Skin of body (tissue), 2 donors: ENCODE measurements around the gene ADIPOR2. TPM values are rescaled to one million over a fixed set of nuclear protein-coding genes. Genes with fewer than 3 reads are reported as not detected.

ENCODE experiments used
- DNase-seq: peaks from one replicate; lab custom pipeline; 2025; lab: John Stamatoyannopoulos, UW
- total RNA-seq: library from RNA; depleted of rRNA; stranded (reverse); fragments of >200 nt; gene quantifications from one replicate; pipeline ENCODE4 v1.2.3, GENCODE V29; 2014

The ADIPOR2 gene
- total RNA-seq, 1 donor from 2014 or later = 68.0 TPM

DNA sequence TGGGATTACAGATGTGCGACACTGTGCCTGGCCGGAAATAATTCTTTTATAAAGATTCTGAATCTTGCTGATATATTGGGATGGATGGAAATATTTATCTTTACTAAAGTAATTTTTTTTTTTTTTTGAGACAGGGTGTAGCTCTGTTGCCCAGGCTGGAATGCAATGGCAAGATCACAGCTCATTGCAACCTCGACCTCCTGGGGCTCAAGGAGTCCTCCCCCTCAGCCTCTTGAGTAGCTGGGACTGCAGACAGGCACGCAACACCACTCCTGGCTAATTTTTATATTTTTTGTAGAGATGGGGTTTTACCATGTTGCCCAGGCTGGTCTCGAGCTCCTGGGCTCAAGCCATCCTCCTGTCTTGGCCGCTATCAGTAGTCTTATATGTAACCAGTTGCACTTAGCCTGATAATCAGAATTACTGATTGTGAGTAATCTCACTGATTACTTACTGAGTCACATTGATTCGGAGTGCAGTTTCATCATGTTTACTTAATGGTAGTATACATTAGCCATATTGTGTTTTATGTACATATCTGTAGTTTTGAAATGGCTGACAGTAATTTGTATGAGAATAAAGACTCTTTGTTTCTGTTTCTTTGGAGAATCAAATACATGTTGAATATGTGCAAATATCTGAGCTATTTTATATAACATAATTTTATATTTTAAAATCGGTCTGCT is 79.1 kb downstream of the ADIPOR2 start:
- DNase-seq = no peak

GRCh38 chr12:1773937-1774655 is 83.2 kb downstream of the ADIPOR2 start:
- no peak for DNase-seq

DNA sequence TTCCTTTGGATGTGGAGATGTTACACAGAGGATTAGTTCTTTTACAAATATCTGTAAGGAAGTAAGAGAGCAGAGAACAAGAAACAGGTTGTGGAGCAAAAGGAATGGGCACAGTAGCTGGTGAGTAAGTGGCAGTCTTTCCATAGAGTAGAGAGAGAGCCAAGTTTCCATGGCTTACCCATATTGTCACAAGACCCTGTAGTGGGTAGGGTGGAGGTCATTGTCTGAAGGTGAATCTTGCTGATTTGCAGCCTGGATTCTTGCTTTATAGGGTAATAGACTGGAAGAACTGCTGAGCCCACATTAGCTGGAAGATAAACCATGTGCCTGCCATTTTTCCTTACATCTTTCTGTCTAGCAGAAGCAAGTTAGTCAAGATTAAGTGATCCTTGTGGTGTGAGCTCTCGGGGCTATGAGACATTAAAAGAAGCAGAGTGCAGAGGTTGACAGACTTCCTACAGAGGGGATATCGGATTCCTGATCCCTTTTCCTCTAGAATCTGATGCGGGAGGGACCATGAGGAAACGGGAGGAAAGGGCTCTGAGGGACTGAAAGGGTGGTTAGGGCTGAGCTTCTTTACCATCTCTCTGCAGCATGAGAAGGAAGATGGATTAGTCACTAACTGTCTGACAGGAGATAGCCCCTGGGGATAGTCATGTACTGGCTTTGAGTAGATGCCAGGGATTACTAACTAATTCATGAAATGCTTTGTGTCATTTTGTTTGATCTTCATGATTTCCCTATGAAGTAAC is 85.5 kb downstream of the ADIPOR2 start:
- DNase-seq = no peak

GRCh38 chr12:1777798-1778197 is 86.9 kb downstream of the ADIPOR2 start:
- no peak for DNase-seq

- DNase-seq = no peak
These were observed 88.0 kb downstream of the ADIPOR2 start for GRCh38 chr12:1778911-1779310.

DNA sequence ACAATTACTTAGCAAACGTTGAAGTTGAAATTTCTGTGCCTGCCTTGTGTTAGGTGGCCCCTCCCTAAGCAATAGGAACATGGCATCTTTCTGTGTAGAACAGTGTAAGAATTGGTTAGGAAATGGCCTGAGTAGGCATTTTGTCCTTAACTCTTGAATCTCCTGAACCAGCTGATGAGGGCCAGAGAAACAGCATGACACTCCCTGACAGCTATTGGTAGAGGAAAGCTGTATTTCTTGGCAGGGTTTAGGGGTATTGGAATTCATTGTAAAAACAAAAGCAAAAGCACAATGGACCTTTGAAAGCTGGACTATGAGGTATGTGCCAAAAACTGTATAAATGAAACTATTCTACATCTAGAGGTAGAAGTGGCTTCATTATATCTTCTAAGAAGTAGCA is 88.9 kb downstream of the ADIPOR2 start:
- no peak for DNase-seq

DNA sequence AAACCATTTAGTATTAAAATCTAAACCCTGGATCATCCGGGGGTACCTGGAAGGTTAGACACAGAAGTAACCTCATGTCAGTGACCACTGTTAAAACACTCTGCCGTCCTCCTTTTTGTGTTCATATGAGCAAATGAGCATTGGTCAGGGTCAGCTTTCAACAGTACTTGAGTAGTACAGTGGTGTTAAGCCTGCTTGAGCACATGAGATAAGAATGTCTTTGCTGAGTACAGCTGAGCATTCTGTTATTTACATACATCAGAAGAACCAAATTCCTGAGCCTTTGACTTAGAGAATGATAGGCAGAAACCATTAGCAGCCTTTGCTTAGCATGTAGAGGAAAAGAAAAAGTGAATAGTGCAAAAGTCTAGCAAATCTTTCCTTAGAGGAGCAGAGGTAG is 90.9 kb downstream of the ADIPOR2 start:
- no peak for DNase-seq

GRCh38 chr12:1782215-1782614 is 91.3 kb downstream of the ADIPOR2 start:
- DNase-seq = no peak

GRCh38 chr12:1787714-1788113 is 96.8 kb downstream of the ADIPOR2 start:
- DNase-seq = no peak

DNA sequence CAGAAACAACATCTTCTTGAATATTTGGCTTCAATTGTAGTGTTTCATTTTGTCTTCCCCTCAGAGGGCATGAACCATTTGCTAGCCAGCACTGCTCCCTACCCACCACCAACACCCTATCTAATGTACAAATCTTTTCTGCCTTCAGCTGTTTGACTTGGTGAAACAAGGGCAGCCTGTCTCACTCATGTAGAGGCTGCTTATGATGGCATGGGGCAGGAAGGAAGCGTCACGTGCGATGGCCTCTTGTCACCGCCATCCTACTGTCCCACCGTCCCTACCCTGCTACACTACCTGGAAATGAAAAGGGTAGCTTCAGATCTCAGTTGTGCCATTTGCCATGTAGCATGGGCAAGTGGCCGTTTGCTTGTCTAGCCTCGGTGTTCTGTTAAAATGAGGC is 99.6 kb downstream of the ADIPOR2 start:
- no peak for DNase-seq

- peak; percentile 62 for DNase-seq
These were observed 100.4 kb downstream of the ADIPOR2 start for GRCh38 chr12:1791104-1791841.

DNA sequence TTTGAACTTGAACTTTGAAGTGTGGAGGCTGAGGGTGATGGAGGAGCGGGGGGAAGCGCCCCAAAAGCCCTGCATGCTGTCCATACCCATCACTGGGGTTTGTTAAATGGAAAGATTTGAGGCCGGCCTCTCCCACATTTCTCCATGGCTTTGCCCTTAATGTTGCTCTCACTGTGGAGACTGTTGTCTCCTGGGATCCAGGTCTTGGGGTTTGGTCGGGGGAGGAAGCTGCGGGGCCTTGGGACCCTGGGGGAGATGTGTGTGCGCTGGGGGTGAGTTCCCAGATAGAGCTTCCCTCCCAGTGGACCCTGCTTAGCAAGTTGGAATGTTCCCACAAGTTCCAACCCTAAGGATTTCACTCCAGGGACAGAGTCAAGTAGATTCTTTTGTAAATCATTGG is 101.5 kb downstream of the ADIPOR2 start:
- no peak for DNase-seq

DNA sequence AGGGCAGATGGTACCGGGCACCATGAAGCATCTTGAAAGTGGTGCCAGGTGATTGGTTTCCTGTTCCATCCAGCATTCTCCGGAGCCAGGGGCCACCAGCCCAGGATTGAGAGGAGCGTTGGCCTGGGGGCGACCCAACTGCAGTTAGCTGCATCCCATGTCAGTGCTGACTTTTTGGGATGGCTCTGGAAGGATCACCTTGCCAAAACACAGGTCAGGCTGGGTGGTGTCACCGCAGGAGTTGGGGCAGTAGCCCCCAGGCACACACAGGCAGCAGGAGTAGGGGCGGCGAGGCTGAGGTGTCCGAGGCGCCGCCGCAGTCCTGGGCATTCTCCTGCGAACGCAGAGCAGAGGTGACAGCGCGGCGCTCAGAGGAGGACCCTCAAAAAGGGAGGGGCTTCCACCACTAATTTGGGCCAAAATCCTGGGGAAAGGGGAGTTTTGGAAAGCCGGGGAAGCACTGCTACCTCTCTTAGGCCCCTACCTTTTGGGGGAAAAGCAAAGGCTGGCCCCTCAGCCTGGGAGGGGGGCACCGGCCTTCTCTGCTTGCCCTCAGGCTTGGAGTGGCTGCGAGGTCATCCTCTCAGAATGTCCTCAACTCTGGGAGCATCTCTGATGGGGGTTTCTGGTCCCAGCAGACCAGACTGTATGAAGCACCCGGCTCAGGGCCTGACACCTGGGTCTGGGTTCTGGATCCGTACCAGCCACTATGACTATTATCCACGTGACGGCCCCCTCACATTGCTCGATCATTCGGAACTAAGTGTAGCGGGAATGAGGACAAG is 102.7 kb downstream of the ADIPOR2 start:
- DNase-seq = no peak

- no peak for DNase-seq
These were observed 103.7 kb downstream of the ADIPOR2 start for GRCh38 chr12:1794440-1795090.

DNA sequence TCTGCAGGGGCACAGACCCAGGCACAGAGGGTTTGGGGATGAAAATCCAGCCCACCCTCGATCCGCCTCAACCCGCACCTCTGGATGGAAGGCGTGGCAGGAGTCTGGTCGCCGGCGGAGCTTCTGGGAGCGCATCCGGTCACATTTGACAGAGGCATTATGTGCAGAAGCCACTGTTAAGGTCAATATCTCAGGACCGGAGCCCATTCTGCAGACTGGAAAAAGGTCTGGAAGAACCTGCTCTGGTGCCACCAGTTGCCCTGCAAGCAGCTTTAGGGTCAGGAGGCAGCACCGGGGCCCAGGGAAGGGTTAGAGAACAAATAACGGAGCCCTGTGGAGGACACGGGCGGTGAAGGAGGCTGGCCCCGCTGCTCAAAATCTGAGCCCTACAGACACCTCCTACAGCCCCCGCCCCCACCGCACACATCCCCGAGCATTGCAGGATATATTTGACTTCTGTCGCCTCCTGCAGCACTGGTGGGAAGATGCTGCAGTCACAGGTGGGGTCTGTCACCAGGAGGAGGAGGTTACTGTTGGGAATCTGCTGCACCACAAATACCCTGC is 104.4 kb downstream of the ADIPOR2 start:
- DNase-seq = no peak

DNA sequence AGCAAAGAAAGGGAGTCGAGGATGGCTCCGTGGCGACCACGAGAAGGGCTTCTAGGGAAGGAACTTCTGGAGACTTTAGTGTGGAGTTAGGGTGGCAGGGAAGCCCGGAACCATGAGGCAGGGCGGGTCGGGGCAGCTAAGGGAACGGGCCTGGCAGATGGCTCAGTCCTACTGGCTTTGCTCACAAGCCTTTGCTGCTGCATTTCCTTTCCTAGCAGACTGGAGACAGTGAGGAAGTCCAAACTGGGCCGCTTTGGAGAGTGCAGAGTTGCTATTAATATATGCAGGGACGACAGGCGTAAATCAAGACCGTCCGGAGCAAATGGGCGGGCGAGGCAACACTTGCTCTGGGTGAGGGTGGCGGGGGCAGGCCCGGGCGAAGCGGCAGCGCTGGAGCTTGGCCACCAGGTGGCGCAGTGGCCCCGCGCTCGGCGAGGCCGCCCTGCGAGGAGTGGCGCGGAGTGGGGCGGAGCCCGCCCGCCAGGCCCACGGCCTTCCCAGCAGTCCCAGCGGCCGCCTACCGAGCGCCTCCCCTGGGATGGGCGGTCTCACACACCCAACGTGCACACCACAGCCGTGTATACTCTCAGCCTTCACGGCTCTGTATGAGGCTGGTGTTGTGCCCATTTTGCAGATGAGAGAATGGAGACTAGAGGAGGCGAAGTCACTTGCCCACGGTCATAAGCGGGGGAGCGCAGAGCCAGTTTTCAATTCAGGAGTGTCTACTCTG is 105.1 kb downstream of the ADIPOR2 start:
- peak; percentile 87 for DNase-seq

- DNase-seq = no peak
These were observed 105.7 kb downstream of the ADIPOR2 start for GRCh38 chr12:1796515-1797010.

DNA sequence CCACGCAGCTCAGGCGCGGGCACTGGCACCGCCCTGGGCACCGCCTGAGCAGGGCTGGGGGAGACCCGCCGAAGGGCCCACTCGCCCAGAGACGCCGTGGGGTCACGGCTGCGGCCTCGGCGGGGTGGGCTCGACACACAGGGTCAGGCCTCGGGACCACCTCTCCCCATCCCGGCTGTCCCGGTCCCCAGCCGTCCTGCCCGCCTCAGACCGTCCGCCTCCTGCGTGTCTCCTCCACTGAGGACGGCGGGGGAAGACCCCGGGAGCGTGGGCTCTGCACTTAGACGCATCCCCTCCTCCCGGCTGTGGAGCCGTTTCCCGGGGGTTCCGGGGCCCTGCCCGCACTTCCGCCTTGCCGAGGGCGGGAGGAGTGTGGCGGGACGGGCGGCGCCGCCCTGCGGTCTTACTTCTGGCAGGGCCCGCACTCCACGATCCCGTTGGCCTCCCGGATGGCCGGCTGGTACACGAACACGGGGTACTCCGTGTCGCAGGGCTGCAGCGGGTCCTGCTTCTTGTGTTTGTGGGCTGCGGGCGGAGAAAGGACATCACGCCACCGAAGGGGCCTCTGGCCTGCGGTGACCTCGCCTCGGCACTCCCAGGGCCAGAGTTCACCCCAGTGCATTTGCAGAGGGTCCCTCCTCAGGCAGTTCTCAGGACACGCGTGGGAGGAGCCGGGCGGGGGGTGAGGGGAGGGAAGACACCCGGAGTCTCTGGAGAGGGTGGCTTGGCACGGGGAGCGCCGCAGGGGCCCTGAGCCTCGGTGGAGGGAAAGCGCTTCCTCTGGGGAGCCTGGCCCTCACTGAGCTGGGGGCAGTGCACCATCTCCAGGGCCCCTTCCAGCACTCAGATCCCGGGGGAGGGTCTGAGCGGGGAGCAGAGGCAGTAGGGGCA is 106.4 kb downstream of the ADIPOR2 start:
- DNase-seq = peak; percentile 25
